Right lobe of liver (tissue), 6 donors: ENCODE measurements around the gene CWC15. TPM values are rescaled to one million over a fixed set of nuclear protein-coding genes. Genes with fewer than 3 reads are reported as not detected.

Source experiments
- ATAC-seq, 4 donors: fragments of 200-7000 bp; cut with Tn5 transposase; one replicate each; pipeline ENCODE4 v1.9.1; 2020; ENCODE audit warnings: mild to moderate bottlenecking in 4 of 4, moderate library complexity in 4 of 4
- DNase-seq, 3 donors: peaks; one replicate each; pipeline ENCODE4 v3.0.0-alpha.2; 2020
- H3K27ac ChIP-seq, 3 donors: fragments of 200-600 bp; one replicate each; pipeline ENCODE4 v1.8.0; 2022
- H3K27me3 ChIP-seq, 2 donors: fragments of 200-600 bp; one replicate each; pipeline ENCODE4 v1.8.0; 2022
- H3K36me3 ChIP-seq, 4 donors: fragments of 200-600 bp; sonication (generic) in 1 of 4; one replicate each; pipeline versions ENCODE4 v1.5.1 to v1.8.0; 2017 to 2022; ENCODE audit warnings: control low read depth in 1 of 4
- H3K4me1 ChIP-seq, 4 donors: fragments of 200-600 bp; sonication (generic) in 1 of 4; one replicate each; pipeline versions ENCODE4 v1.5.1 to v1.8.0; 2017 to 2022; ENCODE audit warnings: control low read depth in 1 of 4
- H3K4me3 ChIP-seq, 3 donors: fragments of 200-600 bp; one replicate each; pipeline ENCODE4 v1.8.0; 2022
- H3K9me3 ChIP-seq, 4 donors: fragments of 200-600 bp; sonication (generic) in 1 of 4; one replicate each; pipeline versions ENCODE4 v1.5.1 to v1.8.0; 2017 to 2022; ENCODE audit warnings: control low read depth in 1 of 4
- CTCF ChIP-seq, 4 donors: fragments of 200-600 bp in 3 of 4; fragments of 450-650 bp in 1 of 4; IDR thresholded peaks; one replicate each; pipeline versions ENCODE4 v1.5.1 to v1.8.0; 2016 to 2022; ENCODE audit warnings: antibody characterized with exemption in 4 of 4, mild to moderate bottlenecking in 2 of 4
- POLR2A ChIP-seq: fragments of 450-650 bp; IDR thresholded peaks from one replicate; pipeline ENCODE4 v1.6.1; 2017; ENCODE audit warnings: antibody characterized with exemption, mild to moderate bottlenecking
- WGBS: methylation state at CpG from one replicate; pipeline ENCODE4 v1.1.6; 2018; ENCODE audit warnings: low coverage, low lambda C conversion rate; ENCODE audit not compliant: insufficient coverage; ENCODE audit errors: missing lambda C conversion rate; 5-methylcytosine and 5-hydroxymethylcytosine counted together
- intact Hi-C, 2 donors: fragments of 100-400 bp; cut with DNase I; formaldehyde crosslinking; loops; one replicate each; pipeline versions ENCODE4 v1.11.2 to v1.14.1; 2022
- total RNA-seq, 6 experiments: library from RNA; depleted of rRNA in 2 of 6; stranded (reverse); fragments of >200 nt in 2 of 6; fragmentation: NEBNext Ultra II Directional in 3 of 6; extraction: Animal tissue kit (Norgen Biotek cat#: 25700) in 3 of 6; gene quantifications; one replicate each; pipeline versions ENCODE4 v1.1.0 to v1.2.4, GENCODE V29; 2016 to 2023
- donor health status: DM: no; HTN: yes; CAD: no.
- donor health status: DM: no; HTN: no; CAD: no.
- donor health status: DM: no; HTN: no; CAD: no.
- donor health status: DM: no; HTN: yes; CAD: no.
- donor health status: DM: no; HTN: yes; CAD: no.

Gene CWC15
- total RNA-seq, 6 experiments from 2014 or later: 23.5 to 31.0 (median 26.7) TPM

GRCh38 chr11:94968334-94968958 lies 4.9 kb downstream of the CWC15 start:
- no peak overlapping the region for H3K4me3 ChIP-seq
- H3K27me3 ChIP-seq: no peaks in the 10 kb centered on the region
- peak; percentile 47 to 62 (median 58) for TF ChIP-seq CTCF (IDR thresholded peaks at IDR 0.05)
- TF ChIP-seq POLR2A: no peak
- DNase-seq (no peak), ATAC-seq (peak in 1 of 4 donors; percentile 42)
- peaks cover 5 to 85% (median 48%) of the 10 kb centered on the region in 4 donors for H3K36me3 ChIP-seq
- peaks cover 0 to 10% (median 6%) of the 10 kb centered on the region in 4 donors for H3K4me1 ChIP-seq
- WGBS: 100% methylated on average over 1 of the region's 1 CpG
- no peak overlapping the region for H3K27ac ChIP-seq
- H3K9me3 ChIP-seq: no peaks in the 10 kb centered on the region
- intact Hi-C loops: loop anchor here (10.0 kb wide), 2 partner anchors 344 to 806 kb away; no protein-coding TSS in a partner anchor

- no peak overlapping the region for H3K4me3 ChIP-seq
- no peaks in the 10 kb centered on the region for H3K9me3 ChIP-seq
- no peaks in the 10 kb centered on the region for H3K27me3 ChIP-seq
- no peaks in the 10 kb centered on the region for H3K4me1 ChIP-seq
- ATAC-seq (no peak), DNase-seq (no peak)
- H3K36me3 ChIP-seq: peaks cover 8 to 93% (median 49%) of the 10 kb centered on the region in 4 donors
- 94% methylated on average over 4 of the region's 4 CpGs for WGBS
- intact Hi-C loops: loop anchor here (10.0 kb wide), 2 partner anchors 340 to 810 kb away; no protein-coding TSS in a partner anchor
- no peak for TF ChIP-seq CTCF (IDR thresholded peaks at IDR 0.05)
- TF ChIP-seq POLR2A: no peak
- no peak overlapping the region for H3K27ac ChIP-seq
Observed at GRCh38 chr11:94964934-94965333, 8.4 kb downstream of the CWC15 start.

- H3K4me3 ChIP-seq: no peak overlapping the region
- intact Hi-C loops: loop anchor here (10.0 kb wide), 2 partner anchors 336 to 814 kb away; no protein-coding TSS in a partner anchor
- no peak overlapping the region for H3K27ac ChIP-seq
- DNase-seq (no peak), ATAC-seq (no peak)
- WGBS: 100% methylated on average over 1 of the region's 1 CpG
- no peaks in the 10 kb centered on the region for H3K9me3 ChIP-seq
- H3K36me3 ChIP-seq: peaks cover 5 to 57% (median 25%) of the 10 kb centered on the region in 4 donors
- TF ChIP-seq POLR2A (no peak), CTCF (IDR thresholded peaks at IDR 0.05) (no peak)
- no peaks in the 10 kb centered on the region for H3K4me1 ChIP-seq
- H3K27me3 ChIP-seq: no peaks in the 10 kb centered on the region
Observed at GRCh38 chr11:94961255-94961654, 12.1 kb downstream of the CWC15 start.

GRCh38 chr11:94960488-94960887 lies 12.9 kb downstream of the CWC15 start:
- 97% methylated on average over 2 of the region's 2 CpGs for WGBS

More at GRCh38 chr11:94960488-94960887, 12.9 kb downstream of the CWC15 start:
- Histone ChIP-seq H3K4me3 (no peak overlapping the region), H3K4me1 (no peaks in the 10 kb centered on the region), H3K36me3 (peaks cover 2 to 50% (median 21%) of the 10 kb centered on the region in 4 donors), H3K27me3 (no peaks in the 10 kb centered on the region), H3K9me3 (no peaks in the 10 kb centered on the region), H3K27ac (no peak overlapping the region)
- no peak for ATAC-seq
- intact Hi-C loops: loop anchor here (10.0 kb wide), 2 partner anchors 336 to 814 kb away; no protein-coding TSS in a partner anchor
- no peak for DNase-seq
- TF ChIP-seq CTCF (IDR thresholded peaks at IDR 0.05) (no peak), POLR2A (no peak)
